Upper lobe of left lung (tissue), 6 donors: ENCODE results near the gene B4GALNT3. TPM values are rescaled to one million over a fixed set of nuclear protein-coding genes. Genes with fewer than 3 reads are reported as not detected.

Experiments used
- ATAC-seq, 2 donors: fragments of 200-7000 bp; cut with Tn5 transposase; one replicate each; pipeline ENCODE4 v1.9.1; 2022; ENCODE audit warnings: mild to moderate bottlenecking in 2 of 2, moderate library complexity in 2 of 2; ENCODE audit not compliant: low FRiP score in 2 of 2
- DNase-seq, 2 donors: peaks; one replicate each; pipeline ENCODE4 v3.0.0-alpha.2; 2019 to 2020
- H3K27ac ChIP-seq, 4 donors: fragments of 200-600 bp; sonication (generic); one replicate each; pipeline ENCODE4 v1.5.1; 2016 to 2019
- H3K27me3 ChIP-seq, 4 donors: fragments of 200-600 bp; sonication (generic); one replicate each; pipeline ENCODE4 v1.5.1; 2017 to 2019
- H3K36me3 ChIP-seq, 4 donors: fragments of 200-600 bp; sonication (generic); one replicate each; pipeline ENCODE4 v1.5.1; 2016 to 2019
- H3K4me1 ChIP-seq, 4 donors: fragments of 200-600 bp; sonication (generic); one replicate each; pipeline ENCODE4 v1.5.1; 2018 to 2019
- H3K4me3 ChIP-seq, 4 donors: fragments of 200-600 bp; sonication (generic); one replicate each; pipeline ENCODE4 v1.5.1; 2017 to 2019; ENCODE audit warnings: mild to moderate bottlenecking in 2 of 4, moderate library complexity in 1 of 4
- H3K9me3 ChIP-seq, 4 donors: fragments of 200-600 bp; sonication (generic); one replicate each; pipeline ENCODE4 v1.5.1; 2018 to 2019
- EP300 ChIP-seq, 4 donors: sonication (generic); formaldehyde crosslinking; IDR thresholded peaks; one replicate each; pipeline ENCODE4 v1.5.1; 2017; ENCODE audit warnings: antibody characterized with exemption in 4 of 4, control low read depth in 2 of 4
- POLR2A ChIP-seq, 4 donors: fragments of 450-650 bp; IDR thresholded peaks; one replicate each; pipeline ENCODE4 v1.5.1; 2016 to 2017; ENCODE audit warnings: antibody characterized with exemption in 4 of 4, mild to moderate bottlenecking in 2 of 4
- POLR2AphosphoS5 ChIP-seq, 2 donors: sonication (generic); formaldehyde crosslinking; IDR thresholded peaks; one replicate each; pipeline ENCODE4 v1.5.1; 2017; ENCODE audit warnings: antibody characterized with exemption in 2 of 2
- WGBS, 2 donors: methylation state at CpG; one replicate each; pipeline ENCODE4 v1.1.5; 2017 to 2018; 5-methylcytosine and 5-hydroxymethylcytosine counted together
- total RNA-seq, 6 donors: library from RNA; depleted of rRNA in 4 of 6; stranded (reverse); fragments of >200 nt in 4 of 6; gene quantifications; one replicate each; pipeline versions ENCODE4 v1.1.0 to v1.2.1, GENCODE V29; 2016 to 2021
- TF ChIP-seq, protein P1 (sequence below), 6 experiments: fragments of 450-650 bp in 4 of 6; fragments of 200-600 bp in 2 of 6; sonication (generic) in 2 of 6; IDR thresholded peaks; one replicate each; pipeline ENCODE4 v1.5.1; 2016 to 2019; ENCODE audit warnings: antibody characterized with exemption in 6 of 6
- donor health status: DM: no; HTN: no; CAD: no; lungs with moderate emphysema.
- donor health status: DM: no; HTN: yes; CAD: no; lungs with severe emphysema.

B4GALNT3 gene
- total RNA-seq, 6 donors from 2014 or later: 22.2 to 36.0 (median 26.9) TPM

- Histone ChIP-seq H3K27ac (no peak overlapping the region), H3K4me3 (no peak overlapping the region), H3K36me3 (no peaks in the 10 kb centered on the region), H3K27me3 (no peaks in the 10 kb centered on the region), H3K4me1 (peaks cover 0 to 7% (median 1%) of the 10 kb centered on the region in 4 donors), H3K9me3 (peaks cover 0 to 4% (median 2%) of the 10 kb centered on the region in 4 donors)
- 90 to 95% methylated on average over 3 of the region's 3 CpGs for WGBS, 2 donors
- ATAC-seq: no peak
- TF ChIP-seq EP300 (IDR thresholded peaks at IDR 0.05): no peak
- TF ChIP-seq, protein P1, sequence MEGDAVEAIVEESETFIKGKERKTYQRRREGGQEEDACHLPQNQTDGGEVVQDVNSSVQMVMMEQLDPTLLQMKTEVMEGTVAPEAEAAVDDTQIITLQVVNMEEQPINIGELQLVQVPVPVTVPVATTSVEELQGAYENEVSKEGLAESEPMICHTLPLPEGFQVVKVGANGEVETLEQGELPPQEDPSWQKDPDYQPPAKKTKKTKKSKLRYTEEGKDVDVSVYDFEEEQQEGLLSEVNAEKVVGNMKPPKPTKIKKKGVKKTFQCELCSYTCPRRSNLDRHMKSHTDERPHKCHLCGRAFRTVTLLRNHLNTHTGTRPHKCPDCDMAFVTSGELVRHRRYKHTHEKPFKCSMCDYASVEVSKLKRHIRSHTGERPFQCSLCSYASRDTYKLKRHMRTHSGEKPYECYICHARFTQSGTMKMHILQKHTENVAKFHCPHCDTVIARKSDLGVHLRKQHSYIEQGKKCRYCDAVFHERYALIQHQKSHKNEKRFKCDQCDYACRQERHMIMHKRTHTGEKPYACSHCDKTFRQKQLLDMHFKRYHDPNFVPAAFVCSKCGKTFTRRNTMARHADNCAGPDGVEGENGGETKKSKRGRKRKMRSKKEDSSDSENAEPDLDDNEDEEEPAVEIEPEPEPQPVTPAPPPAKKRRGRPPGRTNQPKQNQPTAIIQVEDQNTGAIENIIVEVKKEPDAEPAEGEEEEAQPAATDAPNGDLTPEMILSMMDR (IDR thresholded peaks at IDR 0.05): no peak
- TF ChIP-seq POLR2AphosphoS5 (IDR thresholded peaks at IDR 0.05): no peak
- TF ChIP-seq POLR2A (IDR thresholded peaks at IDR 0.05): no peak
- DNase-seq: no peak
Measured at GRCh38 chr12:536751-537245, 77.1 kb downstream of the B4GALNT3 start.

GRCh38 chr12:537772-538171 lies 78.0 kb downstream of the B4GALNT3 start:
- Histone ChIP-seq H3K4me1 (peaks cover 0 to 7% (median 1%) of the 10 kb centered on the region in 4 donors), H3K27ac (no peak overlapping the region), H3K27me3 (no peaks in the 10 kb centered on the region), H3K9me3 (no peaks in the 10 kb centered on the region), H3K36me3 (no peaks in the 10 kb centered on the region), H3K4me3 (no peak overlapping the region)
- TF ChIP-seq POLR2A (IDR thresholded peaks at IDR 0.05): no peak
- no peak for TF ChIP-seq EP300 (IDR thresholded peaks at IDR 0.05)
- TF ChIP-seq, protein P1 (IDR thresholded peaks at IDR 0.05): no peak
- no peak for TF ChIP-seq POLR2AphosphoS5 (IDR thresholded peaks at IDR 0.05)
- ATAC-seq (no peak), DNase-seq (no peak)
- 84% methylated on average over 4 of the region's 4 CpGs for WGBS, 2 donors

DNA sequence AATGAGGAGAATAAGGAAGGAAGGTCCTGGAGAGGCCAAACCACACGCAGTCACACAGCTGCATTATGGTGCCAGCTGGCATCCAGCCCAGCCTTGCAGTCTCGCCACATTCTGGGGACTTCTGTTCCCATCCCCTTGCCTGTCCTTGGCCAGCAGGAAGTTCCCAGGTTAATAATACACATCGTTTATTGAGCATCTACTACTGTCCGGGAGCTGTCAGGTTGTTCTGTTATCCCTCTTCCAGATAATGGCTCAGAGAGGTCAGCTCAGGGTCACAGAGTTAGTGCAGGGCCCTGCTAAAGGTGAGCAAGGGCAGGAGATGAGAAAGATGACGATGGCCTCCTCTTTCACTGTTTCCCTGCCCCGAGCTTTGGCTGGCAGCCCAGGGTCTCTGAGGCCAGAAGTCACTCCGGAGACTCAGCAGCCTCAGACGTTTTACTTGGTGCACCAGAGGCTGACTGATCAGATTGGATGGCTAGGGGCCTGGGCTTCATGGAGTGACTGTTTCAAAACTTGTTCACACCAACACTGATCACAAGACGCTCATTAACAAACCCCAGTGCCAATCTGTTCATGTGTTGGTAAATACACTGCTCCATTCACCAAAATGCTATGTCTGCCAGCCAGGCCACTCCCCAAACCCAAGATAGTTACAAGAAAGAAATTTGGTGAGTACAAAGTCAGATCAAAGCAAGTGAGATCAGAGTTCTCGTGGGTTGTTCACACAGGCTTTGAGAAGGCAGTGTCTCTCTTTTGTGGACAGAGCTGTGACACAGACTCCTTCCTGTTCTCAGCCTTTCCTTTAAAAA lies 79.2 kb downstream of the B4GALNT3 start:
- 18 to 31% methylated on average over 7 to 10 of the region's 10 CpGs for WGBS, 2 donors
- Histone ChIP-seq H3K36me3 (no peaks in the 10 kb centered on the region), H3K27ac (no peak overlapping the region), H3K27me3 (no peaks in the 10 kb centered on the region), H3K4me1 (peaks cover 0 to 7% (median 1%) of the 10 kb centered on the region in 4 donors), H3K9me3 (no peaks in the 10 kb centered on the region), H3K4me3 (no peak overlapping the region)
- DNase-seq (peak in 1 of 2 donors; percentile 59), ATAC-seq (peak in 1 of 2 donors; percentile 76)
- TF ChIP-seq, protein P1 (IDR thresholded peaks at IDR 0.05): no peak
- TF ChIP-seq POLR2AphosphoS5 (IDR thresholded peaks at IDR 0.05): peak in 1 of 2 donors; percentile 25

DNA sequence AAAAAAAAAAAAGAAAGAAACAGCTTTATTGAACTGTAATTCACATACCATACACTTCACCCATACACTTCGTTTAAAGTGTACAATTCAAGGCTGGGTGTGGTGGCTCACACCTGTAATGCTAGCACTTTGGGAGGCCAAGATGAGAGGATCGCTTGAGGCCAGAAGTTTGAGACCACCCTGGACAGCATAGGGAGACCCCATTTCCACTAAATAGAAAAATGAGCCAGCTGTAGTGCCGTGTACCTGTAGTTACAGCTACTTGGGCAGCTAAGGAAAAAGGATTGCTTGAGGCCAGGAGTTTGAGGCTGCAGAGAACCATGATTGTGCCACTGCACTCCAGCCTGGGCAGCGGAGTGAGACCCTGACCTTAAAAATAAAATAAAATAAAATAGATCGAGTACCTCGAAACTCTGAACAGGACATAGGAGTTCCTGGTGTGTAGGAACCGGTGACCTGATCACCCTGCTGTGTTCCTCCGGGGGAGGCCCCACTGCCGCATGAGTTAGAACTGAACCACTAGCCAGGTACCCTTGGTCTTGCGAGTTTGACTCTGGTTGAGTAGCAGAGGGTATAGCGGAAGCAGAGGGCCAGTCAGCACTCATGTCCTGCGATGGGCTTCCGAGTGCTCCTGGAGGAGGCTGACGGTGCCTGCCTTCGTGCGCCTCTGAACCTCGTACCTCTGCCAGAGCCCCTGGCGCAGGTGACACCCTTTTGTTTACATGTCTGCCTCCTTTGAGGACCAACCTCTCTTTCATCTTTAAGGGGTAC lies 80.0 kb downstream of the B4GALNT3 start:
- DNase-seq: no peak
- WGBS, 2 donors: 92 to 94% methylated on average over 18 of the region's 18 CpGs
- Histone ChIP-seq H3K27me3 (no peaks in the 10 kb centered on the region), H3K4me1 (peaks cover 0 to 7% (median 1%) of the 10 kb centered on the region in 4 donors), H3K9me3 (no peaks in the 10 kb centered on the region), H3K36me3 (no peaks in the 10 kb centered on the region), H3K4me3 (no peak overlapping the region), H3K27ac (no peak overlapping the region)
- ATAC-seq: no peak
- TF ChIP-seq POLR2A (IDR thresholded peaks at IDR 0.05) (no peak), POLR2AphosphoS5 (IDR thresholded peaks at IDR 0.05) (no peak), EP300 (IDR thresholded peaks at IDR 0.05) (no peak)
- TF ChIP-seq, protein P1 (IDR thresholded peaks at IDR 0.05): no peak
